Endothelial cell of umbilical vein (primary cell): ENCODE data around the gene RGS8. TPM values are rescaled to one million over a fixed set of nuclear protein-coding genes. Genes with fewer than 3 reads are reported as not detected.

Experiments
- BruUV-seq: library from RNA; stranded (reverse); fragments of 400-500 nt; replicated peaks from 2 replicates; lab custom pipeline; 2021; lab: Mats Ljungman, UMichigan
- CTCF ChIA-PET: fragments of 300-600, 350-600 bp; sonication (Branson Sonifier 250); formaldehyde crosslinking; loops from one replicate; lab custom pipeline; 2021; ENCODE audit warnings: antibody characterized with exemption, inconsistent platforms; lab: Charles Lee
- POLR2A ChIA-PET: fragments of 300-600, 350-600 bp; sonication (Branson Sonifier 250); formaldehyde crosslinking; loops from one replicate; lab custom pipeline; 2021; ENCODE audit warnings: antibody characterized with exemption, inconsistent platforms; lab: Charles Lee
- DNase-seq: peaks from one replicate; pipeline ENCODE4 v3.0.0-alpha.2; 2011; ENCODE audit warnings: low read depth, low spot score
- FAIRE-seq: peaks from 2 replicates; lab custom pipeline; 2011; peaks lifted over from hg19 to GRCh38; lab: Jason Lieb, UNC
- H2AFZ ChIP-seq: 2 replicates; pipeline ENCODE4 v1.6.0; 2012; ENCODE audit warnings: low read depth, low read length, control low read depth, inconsistent platforms
- H3K27ac ChIP-seq: 2 replicates; pipeline ENCODE4 v1.5.1; 2011; ENCODE audit warnings: low read depth, mild to moderate bottlenecking, control low read depth, low read length, moderate library complexity; ENCODE audit not compliant: insufficient read depth
- H3K27me3 ChIP-seq, 2 experiments: 2 replicates each; pipeline versions ENCODE4 v1.6.0 to v1.6.1; 2011; ENCODE audit warnings: low read length in 2 of 2, mixed read lengths in 1 of 2; ENCODE audit not compliant: control insufficient read depth in 2 of 2, insufficient read depth in 2 of 2
- H3K36me3 ChIP-seq, 2 experiments: 2 replicates in 1 of 2; 3 replicates in 1 of 2; pipeline ENCODE4 v1.5.1; 2011; ENCODE audit warnings: low read length in 2 of 2, mild to moderate bottlenecking in 1 of 2, moderate library complexity in 1 of 2; ENCODE audit not compliant: control insufficient read depth in 2 of 2, insufficient read depth in 2 of 2; ENCODE audit errors: extremely low read depth in 1 of 2
- H3K4me1 ChIP-seq: 3 replicates; pipeline ENCODE4 v1.5.1; 2011; ENCODE audit warnings: mild to moderate bottlenecking, low read length; ENCODE audit not compliant: control insufficient read depth, insufficient read depth; ENCODE audit errors: extremely low read depth
- H3K4me2 ChIP-seq: 2 replicates; pipeline ENCODE4 v1.6.1; 2011; ENCODE audit warnings: low read length, control low read depth, mixed read lengths; ENCODE audit not compliant: insufficient read depth
- H3K4me3 ChIP-seq, 3 experiments: fragments of 200-600 bp in 1 of 3; sonication (generic), shearing (Covaris generic) in 1 of 3; replicated peaks in 1 of 3; 2 replicates each; pipeline ENCODE4 v1.5.1; 2011 to 2016; ENCODE audit warnings: control low read depth in 3 of 3, low read length in 3 of 3, mild to moderate bottlenecking in 2 of 3, inconsistent platforms in 1 of 3, low read depth in 1 of 3, moderate library complexity in 1 of 3; ENCODE audit not compliant: insufficient read depth in 1 of 3
- H3K79me2 ChIP-seq: 2 replicates; pipeline ENCODE4 v1.6.0; 2012; ENCODE audit warnings: low read length, inconsistent platforms; ENCODE audit not compliant: control insufficient read depth, insufficient read depth
- H3K9ac ChIP-seq: replicated peaks from 2 replicates; pipeline ENCODE3; 2011; ENCODE audit warnings: low read length, control low read depth; ENCODE audit not compliant: insufficient read depth; ENCODE audit errors: extremely low read depth
- H3K9me1 ChIP-seq: replicated peaks from 3 replicates; pipeline ENCODE4 v1.6.0; 2011; ENCODE audit warnings: mild to moderate bottlenecking, low read length; ENCODE audit not compliant: control insufficient read depth, insufficient read depth; ENCODE audit errors: extremely low read depth
- H3K9me3 ChIP-seq: replicated peaks from 2 replicates; pipeline ENCODE4 v1.5.1; 2012; ENCODE audit warnings: low read length, inconsistent platforms; ENCODE audit not compliant: control insufficient read depth, insufficient read depth
- H4K20me1 ChIP-seq: replicated peaks from 2 replicates; pipeline ENCODE3; 2011; ENCODE audit warnings: mild to moderate bottlenecking, low read length; ENCODE audit not compliant: control insufficient read depth, insufficient read depth; ENCODE audit errors: extremely low read depth
- CTCF ChIP-seq, 2 donors: IDR thresholded peaks; 1 replicate in 1 of 2; 2 replicates in 1 of 2; pipeline ENCODE4 v1.5.1; 2011; ENCODE audit warnings: low read length in 2 of 2, mild to moderate bottlenecking in 2 of 2, moderate library complexity in 2 of 2, control low read depth in 1 of 2, inconsistent platforms in 1 of 2, low read depth in 1 of 2; ENCODE audit not compliant: insufficient read depth in 1 of 2; ENCODE audit errors: extremely low read depth in 1 of 2
- EZH2 ChIP-seq: IDR thresholded peaks from 2 replicates; pipeline ENCODE4 v1.6.1; 2012; ENCODE audit warnings: borderline replicate concordance, low read depth, mild to moderate bottlenecking, moderate library complexity, low read length, inconsistent platforms; ENCODE audit not compliant: severe bottlenecking
- FOS ChIP-seq: IDR thresholded peaks from 2 replicates; pipeline ENCODE4 v1.6.1; 2011; ENCODE audit warnings: mild to moderate bottlenecking, low read length, moderate library complexity, borderline replicate concordance; ENCODE audit not compliant: insufficient read depth
- MAX ChIP-seq: IDR thresholded peaks from 2 replicates; pipeline ENCODE4 v1.6.1; 2011; ENCODE audit not compliant: insufficient read depth, insufficient read length
- MYC ChIP-seq: IDR thresholded peaks from one replicate; pipeline ENCODE4 v1.6.1; 2011; ENCODE audit warnings: mild to moderate bottlenecking, low read depth, low read length
- POLR2A ChIP-seq: IDR thresholded peaks from 2 replicates; pipeline ENCODE4 v1.6.1; 2012; ENCODE audit warnings: low read depth, mild to moderate bottlenecking, control low read depth, low read length
- POLR2AphosphoS5 ChIP-seq: IDR thresholded peaks from 2 replicates; pipeline ENCODE4 v1.6.1; 2012; ENCODE audit warnings: low read depth, mild to moderate bottlenecking, control low read depth, low read length, moderate library complexity; ENCODE audit not compliant: insufficient read depth
- dilution Hi-C: fragments of 300-500 bp; cut with MboI; formaldehyde crosslinking; loops from one replicate; pipeline ENCODE4 v1.15.0; 2019; ENCODE audit warnings: low sequenced_read_pairs; ENCODE audit not compliant: extremely low pct_ligation_motif_present
- intact Hi-C: fragments of 100-400 bp; cut with micrococcal nuclease; formaldehyde crosslinking; loops from one replicate; pipeline ENCODE4 v1.10.0; 2022
- polyA plus RNA-seq, 4 experiments: library from polyadenylated mRNA; depleted of rRNA in 3 of 4; stranded (reverse) in 3 of 4; unstranded in 1 of 4; fragments of >200 nt; gene quantifications; 2 replicates each; pipeline versions ENCODE4 v1.2.1 to v1.2.3, GENCODE V29; 2011 to 2012; ENCODE audit warnings: missing spikeins in 1 of 4
- total RNA-seq: library from RNA; stranded (reverse); gene quantifications from 2 replicates; pipeline ENCODE4 v1.2.3, GENCODE V29; 2021

The RGS8 gene
- total and polyA plus RNA-seq, 2 donors (not counting 3 experiments of a cell fraction or from before 2014, with no cell fraction given) = not detected

- dilution Hi-C loops = no loop called here
- Histone ChIP-seq H3K9me3 (no peaks in the 10 kb centered on the region), H3K9me1 (no peaks in the 10 kb centered on the region), H3K36me3 (no peaks in the 10 kb centered on the region), H4K20me1 (no peaks in the 10 kb centered on the region), H3K4me2 (no peak overlapping the region), H3K27ac (no peak overlapping the region), H2AFZ (no peak overlapping the region), H3K79me2 (no peaks in the 10 kb centered on the region), H3K27me3 (no peaks in the 10 kb centered on the region), H3K4me1 (no peaks in the 10 kb centered on the region), H3K9ac (no peak overlapping the region), H3K4me3 (no peak overlapping the region)
- ChIA-PET POLR2A (no interaction called here), CTCF (no interaction called here)
- no TSS peak for BruUV-seq
- TF ChIP-seq FOS (no peak), MAX (no peak), POLR2A (no peak), EZH2 (no peak), POLR2AphosphoS5 (no peak), CTCF (IDR thresholded peaks at IDR 0.05; ENCODE audit: extremely low read depth in 1 of 2, insufficient read depth in 1 of 2, low read depth in 1 of 2, low read length in 2 of 2) (no peak), MYC (no peak)
- intact Hi-C loops = no loop called here
- FAIRE-seq = no peak
- no peak for DNase-seq
Observed at GRCh38 chr1:182671750-182672486, 12.5 kb downstream of the RGS8 start.
